HG02885 (cell line): ENCODE data around the gene SLC5A7.

Experiments used
- ATAC-seq: cut with Tn5 transposase; IDR thresholded peaks from one replicate; pipeline ENCODE4 v1.9.1; 2021; ENCODE audit warnings: mild to moderate bottlenecking; ENCODE audit not compliant: unreplicated experiment, poor library complexity

SLC5A7 gene

DNA sequence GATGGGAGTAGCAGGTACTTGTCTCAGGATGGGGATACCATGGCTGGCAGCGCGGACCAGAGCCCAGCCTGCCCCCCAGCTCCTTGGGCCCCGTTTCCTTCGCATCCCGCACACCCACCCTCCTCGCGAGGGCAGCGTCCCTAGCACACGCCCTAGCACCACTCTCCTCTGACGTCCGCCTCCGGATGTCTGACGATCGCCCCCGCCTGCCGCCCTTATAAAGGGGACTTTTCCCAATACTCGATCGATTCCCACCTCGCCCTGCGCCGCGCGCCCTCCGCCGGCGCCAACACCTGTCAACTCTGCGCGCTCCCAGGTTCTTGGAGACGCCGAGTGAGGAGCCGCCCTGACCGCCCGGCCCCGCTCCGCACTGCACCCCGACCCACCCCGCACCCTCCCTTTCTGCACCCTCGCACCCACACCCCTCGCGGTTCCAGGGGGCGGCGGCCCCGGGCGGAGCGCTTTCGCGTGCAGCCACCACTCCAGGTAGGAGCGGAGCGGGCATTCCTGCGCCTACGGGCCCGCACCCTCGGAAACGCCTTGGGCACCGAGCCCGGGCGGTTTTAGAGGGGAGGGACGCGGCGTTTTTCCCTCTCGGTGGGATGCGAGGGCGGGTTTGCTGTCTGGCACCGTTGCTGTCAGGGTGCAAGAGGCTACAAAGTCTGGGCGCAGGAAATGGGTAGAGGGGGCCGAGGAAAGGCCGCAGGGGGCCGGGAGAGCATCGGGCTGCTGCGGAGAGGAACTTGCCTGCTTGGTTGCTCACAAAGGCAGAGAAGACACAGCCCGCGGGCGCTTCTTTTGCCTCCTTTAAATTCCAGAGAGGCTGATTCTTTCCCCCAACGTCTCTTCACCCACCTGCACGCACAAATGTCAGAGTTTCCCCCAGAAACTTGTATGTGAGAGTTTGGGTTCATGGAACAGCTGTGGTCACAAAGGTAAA lies at the start of gene SLC5A7:
TSS of gene SLC5A7 (plus strand) at position 247 of the 940 bp plus-strand sequence. CDS start 1,632 bp downstream, outside the sequence.
- ATAC-seq: no peak

DNA sequence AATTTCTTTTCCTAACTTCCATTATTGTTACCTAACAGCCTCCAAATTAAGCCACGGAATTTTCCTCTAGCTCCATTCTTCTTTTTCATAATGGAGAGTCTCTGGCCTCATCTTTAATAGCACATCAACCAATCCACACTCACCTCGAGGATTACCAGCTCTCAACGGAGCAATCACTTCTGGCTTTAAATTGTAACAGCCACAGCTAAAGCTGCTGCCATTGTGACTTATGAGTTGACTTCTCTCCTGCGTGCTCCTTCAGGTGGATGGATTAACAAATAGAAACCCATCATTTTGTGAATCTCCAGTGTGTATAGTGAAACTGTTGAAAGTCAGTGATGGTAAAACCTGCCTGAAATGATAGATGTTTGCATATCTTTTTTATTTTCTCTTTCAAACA lies 24.9 kb upstream of the SLC5A7 start:
- no peak for ATAC-seq

DNA sequence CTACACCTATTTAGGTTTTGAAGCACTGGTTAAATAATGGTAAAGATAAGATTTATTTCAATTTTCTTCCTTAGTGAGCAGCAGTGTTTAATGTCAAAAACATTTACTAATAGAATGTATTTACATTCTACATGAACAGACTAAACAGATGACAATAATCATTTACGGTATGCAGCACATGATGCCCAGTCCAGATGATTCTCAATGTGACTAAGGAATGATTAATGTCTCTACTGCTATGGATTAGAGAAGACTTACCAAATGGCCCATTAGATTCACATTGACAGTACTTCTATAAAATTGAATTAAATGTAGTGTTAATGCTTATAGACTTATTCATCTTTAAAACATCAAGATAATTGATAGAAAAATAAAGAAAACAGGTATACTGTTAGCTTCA lies 22.1 kb upstream of the SLC5A7 start:
- ATAC-seq: no peak

DNA sequence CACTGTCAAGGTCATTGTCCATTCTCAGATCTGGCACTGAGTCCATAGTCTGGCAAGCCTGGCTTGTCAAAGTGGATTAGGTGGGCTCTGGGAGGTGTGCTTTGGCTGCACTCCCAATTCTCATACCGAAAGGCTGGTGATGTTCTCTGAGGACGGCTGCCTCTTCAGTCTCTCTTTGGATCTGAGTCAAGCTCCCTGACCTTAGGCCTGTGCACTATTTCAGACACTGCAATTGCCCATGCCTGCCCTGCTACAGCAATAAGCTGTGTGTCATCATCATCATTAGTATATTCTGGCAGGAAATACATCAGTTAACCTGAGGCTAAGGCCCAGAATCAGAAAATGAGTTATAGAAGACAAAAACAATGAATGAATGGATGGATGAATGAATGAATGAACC lies 1.6 kb upstream of the SLC5A7 start:
- no peak for ATAC-seq

DNA sequence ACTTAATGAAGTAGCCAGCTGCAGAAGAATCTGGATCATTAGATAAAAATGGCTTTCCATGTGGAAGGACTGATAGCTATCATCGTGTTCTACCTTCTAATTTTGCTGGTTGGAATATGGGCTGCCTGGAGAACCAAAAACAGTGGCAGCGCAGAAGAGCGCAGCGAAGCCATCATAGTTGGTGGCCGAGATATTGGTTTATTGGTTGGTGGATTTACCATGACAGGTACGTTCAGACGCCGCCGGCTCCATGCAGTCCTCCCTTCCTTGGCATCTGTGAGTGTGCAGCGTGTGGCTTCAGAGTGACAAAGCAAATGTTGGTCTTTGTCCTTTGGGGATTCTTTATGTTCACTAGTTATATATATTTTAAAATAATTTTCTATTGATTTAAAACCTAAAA lies 1.8 kb downstream of the SLC5A7 start:
- ATAC-seq: no peak

DNA sequence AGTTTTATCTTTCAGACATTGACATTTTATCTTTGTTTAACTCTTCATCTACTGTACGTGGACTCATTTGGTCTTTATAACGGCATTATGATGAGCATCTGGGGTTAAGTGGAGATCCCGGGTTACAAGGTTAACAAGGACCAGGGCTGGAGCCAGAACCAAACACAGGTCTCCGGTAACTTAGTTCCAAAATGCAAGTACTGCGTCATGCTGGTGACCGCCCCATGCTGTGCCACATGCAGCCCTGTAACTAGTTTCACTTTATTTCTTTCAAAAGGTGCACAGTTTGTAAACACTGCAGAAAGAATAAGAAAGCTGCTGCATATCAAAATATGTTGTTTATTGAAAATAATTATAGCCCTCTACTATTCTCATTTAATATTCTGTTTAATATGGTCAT lies 3.1 kb downstream of the SLC5A7 start:
- ATAC-seq: no peak

DNA sequence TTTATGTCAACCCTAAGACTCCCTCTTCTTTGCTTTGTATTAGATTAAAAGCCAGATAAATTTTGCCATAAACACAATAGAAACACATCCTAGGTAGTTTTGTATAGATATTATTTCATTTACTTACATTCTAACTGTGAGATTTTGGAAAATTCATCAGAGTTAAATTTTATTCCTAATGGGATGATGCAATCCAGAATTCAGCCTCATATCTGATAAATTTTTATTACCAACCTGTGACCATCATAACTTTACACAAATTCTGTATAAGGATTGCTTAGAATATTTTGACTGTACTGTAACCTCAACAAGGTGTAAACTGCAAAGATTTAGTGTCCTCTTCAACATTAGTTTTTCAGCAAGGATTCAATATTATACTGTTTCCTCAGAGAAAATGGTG lies 4.4 kb downstream of the SLC5A7 start:
- ATAC-seq: no peak

DNA sequence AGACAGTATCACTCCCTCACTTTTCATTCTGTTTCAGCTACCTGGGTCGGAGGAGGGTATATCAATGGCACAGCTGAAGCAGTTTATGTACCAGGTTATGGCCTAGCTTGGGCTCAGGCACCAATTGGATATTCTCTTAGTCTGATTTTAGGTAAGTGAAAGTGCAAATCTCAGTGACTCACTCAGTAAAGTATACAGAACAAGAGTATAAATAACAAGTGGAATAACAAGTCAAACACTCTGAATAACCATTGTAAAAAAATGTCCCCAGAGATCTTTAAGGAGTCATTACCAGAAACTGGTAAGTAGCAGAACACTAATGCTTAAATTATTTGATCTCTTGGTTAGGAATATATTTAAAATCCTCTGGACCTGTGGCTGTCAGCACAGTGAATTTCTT lies 5.7 kb downstream of the SLC5A7 start:
- ATAC-seq: no peak

DNA sequence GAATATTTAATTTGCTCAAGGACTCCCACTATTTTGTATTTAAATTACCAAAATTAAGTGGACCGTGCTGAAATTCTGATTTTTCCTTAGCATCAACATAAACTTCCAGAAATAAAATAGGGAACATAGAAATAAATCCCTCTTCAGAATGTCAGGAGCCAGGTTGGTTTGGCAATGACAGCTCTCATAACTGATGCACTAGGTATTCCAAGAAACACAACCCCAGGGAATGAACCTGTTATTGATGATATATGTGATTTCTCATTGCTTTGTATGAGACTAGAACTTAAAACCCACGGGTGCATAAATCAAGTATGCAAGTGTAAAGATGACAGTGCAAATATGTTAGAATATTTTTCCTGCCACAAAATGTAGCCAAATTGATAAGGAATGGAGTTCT lies 12.8 kb downstream of the SLC5A7 start:
- no peak for ATAC-seq

DNA sequence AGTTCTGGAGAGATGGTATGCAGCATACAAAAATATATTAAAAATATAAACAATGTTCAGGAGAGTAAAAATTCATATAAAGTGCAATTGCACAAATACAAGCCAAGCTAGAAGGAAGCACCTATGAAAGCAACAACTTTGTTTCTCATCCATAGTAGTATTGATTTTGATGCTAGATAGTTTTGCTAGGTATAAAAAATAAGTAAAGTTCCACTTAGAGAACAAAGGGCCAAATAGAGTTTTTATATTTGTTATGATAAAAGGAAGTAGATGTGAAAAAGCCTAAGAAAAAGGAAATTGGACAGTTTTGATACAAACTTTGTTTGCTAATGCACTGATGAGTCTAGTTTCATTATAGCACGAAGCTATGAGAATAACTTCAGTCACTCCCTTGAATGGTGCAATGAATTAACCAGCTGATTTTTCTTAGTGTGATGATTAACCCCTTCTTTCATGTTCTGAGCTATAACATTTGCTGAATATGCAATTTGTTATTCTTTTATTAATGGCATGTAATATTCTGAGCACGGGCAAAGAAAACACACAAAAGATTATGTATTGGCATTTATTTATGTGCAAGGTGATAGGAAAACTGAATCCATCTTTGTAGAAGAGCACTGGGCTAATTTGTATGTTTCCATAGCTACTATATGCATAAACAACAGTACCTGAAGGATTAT lies 24.7 kb downstream of the SLC5A7 start:
- no peak for ATAC-seq

DNA sequence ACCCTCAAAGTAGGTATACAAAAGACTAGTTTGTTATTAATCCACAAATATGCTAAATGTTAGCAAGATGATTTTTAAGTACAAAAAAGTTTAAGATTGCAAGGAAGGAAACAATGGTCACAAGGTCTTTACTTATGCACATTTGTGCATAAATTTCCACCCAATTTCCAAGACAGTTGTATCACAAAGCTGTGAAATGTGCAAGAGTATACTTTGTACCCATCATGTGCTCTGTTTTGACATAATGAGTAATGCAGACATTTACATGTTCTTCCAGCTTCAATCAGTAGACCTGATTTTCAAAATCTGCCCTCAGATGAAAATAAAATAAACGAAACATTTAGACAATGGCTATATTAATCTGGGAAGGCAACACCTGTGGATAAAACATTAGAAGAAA lies 27.0 kb downstream of the SLC5A7 start:
- no peak for ATAC-seq

DNA sequence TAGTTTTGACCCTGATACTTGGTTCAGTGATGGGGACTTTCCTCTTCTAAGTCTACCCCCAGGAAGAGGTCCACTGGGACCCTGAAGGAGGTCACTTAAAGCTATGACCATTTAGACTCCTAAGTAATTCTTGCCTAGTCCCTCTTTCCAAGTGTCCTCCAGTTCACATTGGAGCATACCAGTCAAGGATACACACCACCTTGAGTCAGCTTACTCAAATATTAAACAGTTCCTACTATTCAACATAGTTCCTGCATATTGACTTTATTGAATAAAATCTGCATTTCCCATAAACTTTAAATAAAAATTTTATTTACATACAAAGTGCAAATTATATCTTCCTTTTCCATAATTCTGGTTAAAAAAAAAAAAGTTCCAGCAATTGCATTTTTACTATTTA lies 36.3 kb downstream of the SLC5A7 start:
- ATAC-seq: no peak

DNA sequence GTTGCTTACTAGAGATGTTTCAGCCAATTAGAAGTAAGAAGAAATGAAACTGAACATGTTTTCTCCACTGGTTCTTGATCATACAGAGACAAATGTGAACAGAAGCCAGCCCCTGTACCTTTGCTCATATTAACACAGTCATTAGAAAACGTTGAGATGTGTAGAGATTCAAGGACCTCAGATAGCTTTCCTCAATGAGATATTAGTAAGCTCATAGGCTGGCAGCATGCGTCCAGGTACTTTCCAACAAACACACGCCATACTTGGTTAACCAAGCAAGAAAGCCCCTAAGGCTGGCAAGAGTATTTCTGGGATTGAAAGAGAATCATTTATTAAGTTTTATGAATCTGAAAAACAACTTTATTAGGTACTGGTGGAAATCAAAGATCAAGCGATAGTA lies 37.5 kb downstream of the SLC5A7 start:
- no peak for ATAC-seq

DNA sequence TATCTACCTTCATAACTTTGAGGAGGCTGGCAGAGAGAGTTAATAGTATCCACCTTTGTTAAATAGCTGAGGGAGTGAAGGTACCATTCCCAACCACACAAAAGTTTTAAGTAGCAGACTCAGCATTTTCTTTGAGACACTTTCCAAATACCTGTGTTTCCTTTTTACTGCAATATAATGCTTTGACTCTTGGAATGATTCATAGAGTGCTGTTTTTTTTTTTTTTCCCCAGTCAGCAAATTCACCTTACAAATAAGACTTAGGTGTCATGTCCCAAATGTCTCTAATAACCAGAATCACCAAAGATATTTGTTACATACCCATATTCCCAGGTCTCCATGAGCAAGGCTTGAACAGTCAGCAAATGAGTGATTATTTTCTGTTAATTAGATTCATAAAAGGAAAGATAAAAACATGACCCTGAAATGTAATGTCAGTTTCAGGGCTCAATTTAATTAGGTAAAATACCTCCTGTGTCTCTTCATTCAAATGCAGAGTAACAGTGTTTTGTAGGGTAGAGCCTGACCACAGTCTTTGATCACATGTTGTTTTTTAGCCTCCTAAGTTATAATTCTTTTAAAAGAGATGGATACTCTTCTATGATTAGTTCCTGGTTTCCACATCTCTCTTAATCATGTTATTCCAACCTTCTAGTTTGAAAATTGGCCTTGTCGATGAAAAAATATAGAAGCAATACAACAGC lies 39.9 kb downstream of the SLC5A7 start:
- ATAC-seq: no peak

DNA sequence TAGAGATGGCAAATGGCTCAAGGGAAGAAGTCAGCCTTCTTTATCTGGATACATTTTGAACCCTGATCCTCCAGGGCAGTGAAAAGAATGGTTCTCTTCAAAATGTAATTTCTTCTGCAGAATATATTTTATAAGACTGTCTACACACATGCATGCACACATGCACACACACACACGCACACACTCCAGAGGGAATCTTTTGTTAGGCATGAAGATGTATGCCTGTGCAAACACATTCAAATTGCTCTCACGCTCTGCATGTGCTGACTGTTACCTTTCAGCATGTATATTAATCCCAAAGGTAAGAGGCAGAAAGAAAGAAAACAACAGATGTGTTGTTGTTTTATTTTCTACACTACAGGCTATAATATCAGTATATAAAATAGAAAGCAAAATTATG lies 43.2 kb downstream of the SLC5A7 start:
- no peak for ATAC-seq

DNA sequence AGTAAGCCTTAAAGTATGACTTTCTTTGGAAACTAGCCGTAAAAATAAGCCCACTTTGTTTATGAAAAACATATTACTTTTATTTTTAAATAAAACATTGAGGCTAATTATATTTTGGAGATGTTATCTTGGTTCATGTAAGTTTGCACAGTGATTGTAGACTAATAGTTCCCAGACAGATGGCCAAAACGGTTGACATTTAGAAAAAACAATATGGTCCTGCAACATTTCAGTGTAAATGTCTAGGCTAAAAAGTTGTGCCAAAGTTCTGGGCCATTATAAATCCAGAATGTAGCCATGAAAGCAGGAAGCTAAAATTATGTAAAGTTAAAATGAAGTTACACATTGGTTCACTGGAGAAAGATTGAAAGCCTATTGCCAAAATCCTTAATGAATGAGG lies 43.6 kb downstream of the SLC5A7 start:
- ATAC-seq: no peak

DNA sequence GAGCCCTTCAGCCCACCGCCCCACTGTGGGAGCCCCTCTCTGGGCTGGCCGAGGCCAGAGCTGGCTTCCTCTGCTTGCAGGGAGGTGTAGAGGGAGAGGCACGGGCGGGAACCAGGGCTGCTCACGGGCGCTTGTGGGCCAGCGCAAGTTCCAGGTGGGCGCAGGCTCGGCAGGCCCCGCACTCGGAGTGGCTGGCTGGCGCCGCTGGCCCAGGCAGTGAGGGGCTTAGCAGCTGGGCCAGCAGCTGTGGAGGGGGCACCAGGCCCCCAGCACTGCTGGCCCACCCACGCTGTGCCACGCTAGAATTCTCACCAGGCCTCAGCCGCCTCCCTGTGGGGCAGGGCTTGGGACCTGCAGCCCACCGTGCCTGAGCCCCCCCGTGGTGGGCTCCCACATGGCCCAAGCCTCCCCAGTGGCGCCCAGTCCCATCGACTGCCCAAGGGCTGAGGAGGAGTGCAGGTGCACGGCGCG lies 45.2 kb downstream of the SLC5A7 start:
- ATAC-seq: no peak

DNA sequence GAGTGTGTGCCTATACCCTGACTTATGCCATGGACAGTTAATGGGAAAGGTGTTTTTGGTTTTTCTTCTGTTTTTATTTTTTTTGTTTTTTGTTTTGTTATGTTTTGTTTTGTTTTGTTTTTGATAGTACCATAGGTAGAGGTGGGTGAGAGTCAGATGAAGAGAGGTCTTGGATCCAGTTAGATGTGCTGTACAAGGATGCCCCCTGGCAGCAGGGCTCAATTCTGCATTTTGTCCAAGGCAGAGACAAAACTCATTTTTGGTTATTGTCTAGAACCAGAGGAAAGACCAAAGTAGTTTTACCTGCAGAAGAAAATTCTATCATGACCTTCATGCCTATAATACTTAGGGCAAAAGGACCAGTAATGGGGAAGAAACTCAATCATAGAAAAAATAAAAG lies 48.5 kb downstream of the SLC5A7 start:
- ATAC-seq: no peak

DNA sequence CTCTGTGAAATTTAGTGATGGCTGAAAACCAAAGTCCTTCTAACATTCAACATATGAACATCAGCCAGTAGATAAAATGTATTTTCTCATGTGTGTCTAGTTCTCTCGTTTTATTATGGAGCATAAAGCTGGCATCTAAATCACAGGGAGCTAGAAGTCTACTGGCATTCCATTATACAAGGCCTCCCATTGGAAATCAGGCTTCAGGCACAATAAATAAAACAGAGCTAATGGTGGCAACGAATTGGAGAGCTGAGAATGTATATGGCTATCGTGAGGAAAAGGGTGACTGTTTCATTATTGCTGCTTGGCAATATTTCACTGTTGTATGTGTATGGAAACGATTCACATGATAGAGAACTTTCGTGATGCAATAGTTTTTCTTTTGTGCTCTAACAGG lies 62.4 kb downstream of the SLC5A7 start:
- no peak for ATAC-seq

DNA sequence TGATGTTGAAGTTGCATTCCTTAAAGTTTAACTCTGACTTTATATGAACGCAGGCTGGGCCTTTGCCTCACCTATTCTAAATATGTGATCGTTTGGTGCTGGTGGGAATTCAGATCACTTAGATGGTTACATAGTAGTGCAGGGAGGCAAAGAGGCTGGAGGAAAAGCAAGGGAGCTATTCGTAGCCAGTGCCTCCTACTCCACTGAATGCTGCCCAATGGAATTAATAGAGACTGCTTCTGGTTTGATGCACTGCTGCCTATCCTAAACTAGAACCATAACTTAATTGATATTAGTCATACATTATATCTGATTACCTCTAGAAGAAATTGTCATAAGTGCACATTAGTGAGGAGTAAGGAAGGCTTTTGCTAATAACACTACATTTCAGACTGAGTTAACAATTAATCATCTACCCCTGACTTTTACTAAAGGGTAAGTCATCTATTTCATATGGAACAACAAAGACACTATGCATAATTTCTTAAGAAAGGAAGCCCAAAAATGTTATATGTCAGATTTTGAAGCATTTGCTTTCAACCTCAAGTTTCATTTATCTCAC lies 72.3 kb downstream of the SLC5A7 start:
- no peak for ATAC-seq
